ENCODE data around the gene NR2F6.

Gene NR2F6

GRCh38 chr19:17213334-17213733, 32.4 kb downstream of the NR2F6 start:
- H3K4me3 ChIP-seq (IDR thresholded peaks at IDR 0.05; ENCODE audit: insufficient read depth, low read depth, low read length): no peak overlapping the region
- no peaks in the 10 kb centered on the region for H4K20me1 ChIP-seq (ENCODE audit: insufficient read depth)
- H3K36me3 ChIP-seq (ENCODE audit: insufficient read depth): no peaks in the 10 kb centered on the region
- H3K4me1 ChIP-seq (ENCODE audit: low read depth, poor library complexity, severe bottlenecking): peaks cover 15% of the 10 kb centered on the region
- H3K27me3 ChIP-seq (ENCODE audit: insufficient read depth, low read depth): no peaks in the 10 kb centered on the region
- H3K4me2 ChIP-seq: no peak overlapping the region
- no peak overlapping the region for H3K9ac ChIP-seq
- no peaks in the 10 kb centered on the region for H3K79me2 ChIP-seq (ENCODE audit: insufficient read depth, low read depth)
- no peak overlapping the region for H2AFZ ChIP-seq (ENCODE audit: low read depth)
- no peak overlapping the region for H3K27ac ChIP-seq
- TF ChIP-seq CTCF (conservative IDR thresholded peaks at IDR 0.05; ENCODE audit: low read depth, low read length): no peak

DNA sequence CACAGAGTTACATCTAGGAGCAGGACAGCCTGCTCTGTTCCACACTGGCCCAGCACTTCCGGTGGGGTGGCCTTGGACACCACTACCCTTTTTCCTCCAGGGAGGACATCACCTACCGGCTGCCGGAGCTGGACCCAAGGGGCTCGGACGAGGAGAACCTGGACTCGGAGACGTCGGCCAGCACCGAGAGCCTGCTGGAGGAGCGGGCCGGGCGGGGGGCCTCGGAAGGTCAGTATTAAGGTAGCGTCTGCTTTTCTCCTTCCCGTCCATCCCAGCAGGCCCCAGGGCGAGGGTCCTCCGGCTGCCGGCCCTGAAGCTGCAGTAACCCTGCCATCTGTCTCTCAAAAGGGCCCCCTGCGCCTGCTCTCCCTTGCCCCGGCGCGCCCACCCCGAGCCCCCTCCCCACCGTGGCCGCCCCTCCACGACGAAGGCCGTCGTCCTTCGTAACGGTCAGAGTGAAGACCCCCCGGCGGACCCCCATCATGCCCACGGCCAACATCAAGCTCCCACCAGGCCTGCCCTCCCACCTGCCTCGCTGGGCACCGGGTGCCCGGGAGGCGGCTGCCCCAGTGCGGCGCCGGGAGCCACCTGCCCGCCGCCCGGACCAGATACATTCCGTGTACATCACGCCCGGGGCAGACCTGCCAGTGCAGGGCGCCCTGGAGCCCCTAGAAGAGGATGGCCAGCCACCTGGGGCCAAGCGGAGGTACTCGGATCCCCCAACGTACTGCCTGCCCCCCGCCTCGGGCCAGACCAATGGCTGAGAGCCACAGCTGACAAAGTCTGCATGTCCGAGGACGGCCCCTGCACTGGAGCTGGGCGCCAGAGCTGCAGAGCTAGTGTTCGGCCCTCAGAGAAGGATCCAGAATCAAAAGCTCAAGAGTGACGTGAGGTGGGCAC, 33.9 kb downstream of the NR2F6 start:
- Histone ChIP-seq H3K4me2 (no peak overlapping the region), H2AFZ (ENCODE audit: low read depth) (no peak overlapping the region), H3K4me1 (ENCODE audit: low read depth, poor library complexity, severe bottlenecking) (peaks cover 15% of the 10 kb centered on the region), H3K36me3 (ENCODE audit: insufficient read depth) (no peaks in the 10 kb centered on the region), H3K27ac (no peak overlapping the region), H3K9ac (no peak overlapping the region), H3K4me3 (IDR thresholded peaks at IDR 0.05; ENCODE audit: insufficient read depth, low read depth, low read length) (no peak overlapping the region), H4K20me1 (ENCODE audit: insufficient read depth) (no peaks in the 10 kb centered on the region), H3K27me3 (ENCODE audit: insufficient read depth, low read depth) (no peaks in the 10 kb centered on the region), H3K79me2 (ENCODE audit: insufficient read depth, low read depth) (no peaks in the 10 kb centered on the region)
- TF ChIP-seq CTCF (conservative IDR thresholded peaks at IDR 0.05; ENCODE audit: low read depth, low read length): no peak

- H3K79me2 ChIP-seq (ENCODE audit: insufficient read depth, low read depth): no peaks in the 10 kb centered on the region
- no peaks in the 10 kb centered on the region for H3K36me3 ChIP-seq (ENCODE audit: insufficient read depth)
- no peak for TF ChIP-seq CTCF (conservative IDR thresholded peaks at IDR 0.05; ENCODE audit: low read depth, low read length)
- no peak overlapping the region for H3K9ac ChIP-seq
- no peak overlapping the region for H3K4me3 ChIP-seq (IDR thresholded peaks at IDR 0.05; ENCODE audit: insufficient read depth, low read depth, low read length)
- no peak overlapping the region for H2AFZ ChIP-seq (ENCODE audit: low read depth)
- H3K27ac ChIP-seq: no peak overlapping the region
- H3K4me1 ChIP-seq (ENCODE audit: low read depth, poor library complexity, severe bottlenecking): peaks cover 6% of the 10 kb centered on the region
- no peak overlapping the region for H3K4me2 ChIP-seq
- H3K27me3 ChIP-seq (ENCODE audit: insufficient read depth, low read depth): no peaks in the 10 kb centered on the region
- no peaks in the 10 kb centered on the region for H4K20me1 ChIP-seq (ENCODE audit: insufficient read depth)
These were observed 35.4 kb downstream of the NR2F6 start for GRCh38 chr19:17210296-17210695.

- Histone ChIP-seq H2AFZ (ENCODE audit: low read depth) (no peak overlapping the region), H3K79me2 (ENCODE audit: insufficient read depth, low read depth) (no peaks in the 10 kb centered on the region), H3K27ac (no peak overlapping the region), H4K20me1 (ENCODE audit: insufficient read depth) (no peaks in the 10 kb centered on the region), H3K4me2 (no peak overlapping the region), H3K27me3 (ENCODE audit: insufficient read depth, low read depth) (no peaks in the 10 kb centered on the region), H3K36me3 (ENCODE audit: insufficient read depth) (no peaks in the 10 kb centered on the region), H3K9ac (no peak overlapping the region), H3K4me1 (ENCODE audit: low read depth, poor library complexity, severe bottlenecking) (peaks cover 2% of the 10 kb centered on the region), H3K4me3 (IDR thresholded peaks at IDR 0.05; ENCODE audit: insufficient read depth, low read depth, low read length) (no peak overlapping the region)
- TF ChIP-seq CTCF (conservative IDR thresholded peaks at IDR 0.05; ENCODE audit: low read depth, low read length): no peak
These were observed 36.3 kb downstream of the NR2F6 start for GRCh38 chr19:17209126-17210036.

Data from KMS-11 (cell line).